ENCODE results near the gene IZUMO1. TPM values are rescaled to one million over a fixed set of nuclear protein-coding genes. Genes with fewer than 3 reads are reported as not detected.
"Not testable (repeated sequence)": the region's sequence is repeated elsewhere in the genome, so short reads cannot be mapped to it uniquely, and the experiment has no call there.

Gene IZUMO1
- not detected for total RNA-seq

GRCh38 chr19:48746738-48747575 is at the start of gene IZUMO1:
Gene IZUMO1, minus strand, starts transcription at chr19:48746909. Its CDS starts 1,050 bp downstream, at chr19:48745859.
- ATAC-seq (peak; percentile 72 to 87), DNase-seq (ENCODE audit: low spot score in 2 of 2) (peak in 1 of 2 donors; percentile 64)
- H3K36me3 Mint-ChIP-seq: no peaks in the 10 kb centered on the region
- H3K27ac Mint-ChIP-seq: peak within 1 kb of the TSS; percentile 71 to 82
- no peaks in the 10 kb centered on the region for H3K9me3 Mint-ChIP-seq

- H3K36me3 Mint-ChIP-seq: no peaks in the 10 kb centered on the region
Observed at GRCh38 chr19:48795685-48796070, 49.0 kb upstream of the IZUMO1 start.

GRCh38 chr19:48795055-48795684 is 48.5 kb upstream of the IZUMO1 start:
- H3K27ac Mint-ChIP-seq: peak overlapping the region; percentile 84 to 92
- H3K36me3 Mint-ChIP-seq: no peaks in the 10 kb centered on the region
- DNase-seq (ENCODE audit: low spot score in 2 of 2): peak; percentile 85 to 86
- no peaks in the 10 kb centered on the region for H3K9me3 Mint-ChIP-seq
- ATAC-seq: peak; percentile 93 to 99

More at GRCh38 chr19:48795685-48796070, 49.0 kb upstream of the IZUMO1 start:
- H3K27ac Mint-ChIP-seq: peak overlapping the region; percentile 84 to 92
- no peak for DNase-seq (ENCODE audit: low spot score in 2 of 2)
- ATAC-seq: no peak
- no peaks in the 10 kb centered on the region for H3K9me3 Mint-ChIP-seq

DNA sequence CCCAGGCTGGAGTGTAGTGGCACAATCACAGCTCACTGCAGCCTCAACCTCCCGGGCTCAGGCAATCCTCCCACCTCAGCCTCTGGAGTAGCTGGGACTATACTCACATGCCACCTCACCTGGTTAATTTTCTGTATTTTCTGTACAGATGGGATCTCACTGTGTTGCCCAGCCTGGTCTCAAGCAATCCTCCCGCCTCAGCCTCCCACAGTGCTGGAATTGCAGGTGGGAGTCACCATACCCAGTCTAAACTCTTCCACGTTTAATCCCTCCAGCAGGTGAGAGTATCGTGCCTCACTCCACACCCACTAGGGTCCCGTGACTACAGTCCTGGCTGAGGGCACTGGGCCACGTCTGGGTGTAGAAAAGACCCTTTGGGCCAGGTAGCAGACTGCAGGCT is 47.6 kb upstream of the IZUMO1 start:
- Mint-ChIP-seq H3K27ac (peak overlapping the region; percentile 84 to 92), H3K36me3 (no peaks in the 10 kb centered on the region), H3K9me3 (no peaks in the 10 kb centered on the region)
- ATAC-seq (no peak), DNase-seq (ENCODE audit: low spot score in 2 of 2) (no peak)

GRCh38 chr19:48793271-48793670 is 46.6 kb upstream of the IZUMO1 start:
- DNase-seq (ENCODE audit: low spot score in 2 of 2): no peak
- no peaks in the 10 kb centered on the region for H3K9me3 Mint-ChIP-seq
- H3K27ac Mint-ChIP-seq: no peak overlapping the region
- no peaks in the 10 kb centered on the region for H3K36me3 Mint-ChIP-seq
- no peak for ATAC-seq

DNA sequence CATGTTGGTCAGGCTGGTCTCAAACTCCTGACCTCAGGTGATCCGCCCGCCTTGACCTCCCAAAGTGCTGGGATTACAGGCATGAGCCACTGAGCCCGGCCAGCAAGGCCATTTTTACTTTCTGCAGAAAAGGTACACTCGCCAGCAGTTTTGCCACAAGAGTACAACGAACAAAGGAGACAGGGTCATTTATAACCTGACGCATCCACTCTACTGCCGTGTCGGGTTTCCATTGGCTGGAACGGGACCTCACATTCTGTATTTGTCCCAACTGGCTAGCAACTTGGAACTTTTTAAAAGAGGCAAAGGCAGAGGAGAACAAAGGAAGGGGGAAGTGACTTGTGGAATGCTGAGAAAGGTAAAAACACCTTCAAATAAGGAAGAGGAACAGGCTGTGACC is 40.6 kb upstream of the IZUMO1 start:
- not testable (repeated sequence) for DNase-seq (ENCODE audit: low spot score in 2 of 2); H3K36me3 Mint-ChIP-seq; H3K27ac Mint-ChIP-seq; ATAC-seq; H3K9me3 Mint-ChIP-seq

DNA sequence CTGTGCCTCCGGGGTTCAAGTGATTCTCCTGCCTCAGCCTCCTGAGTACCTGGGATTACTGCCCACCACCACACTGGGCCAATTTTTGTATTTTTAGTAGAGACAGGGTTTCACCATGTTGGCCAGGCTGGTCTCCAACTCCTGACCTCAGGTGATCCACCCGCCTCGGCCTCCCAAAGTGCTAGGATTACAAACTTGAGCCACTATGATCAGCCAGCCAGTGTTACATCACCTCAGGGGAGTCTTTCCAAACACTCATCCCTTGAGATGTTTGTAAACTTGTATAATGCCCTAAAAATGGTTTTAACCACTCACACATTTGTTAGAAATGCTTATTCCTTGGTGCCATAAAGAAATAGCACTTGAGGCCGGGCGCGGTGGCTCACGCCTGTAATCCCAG is 39.7 kb upstream of the IZUMO1 start:
- H3K9me3 Mint-ChIP-seq, H3K36me3 Mint-ChIP-seq: not testable (repeated sequence)

DNA sequence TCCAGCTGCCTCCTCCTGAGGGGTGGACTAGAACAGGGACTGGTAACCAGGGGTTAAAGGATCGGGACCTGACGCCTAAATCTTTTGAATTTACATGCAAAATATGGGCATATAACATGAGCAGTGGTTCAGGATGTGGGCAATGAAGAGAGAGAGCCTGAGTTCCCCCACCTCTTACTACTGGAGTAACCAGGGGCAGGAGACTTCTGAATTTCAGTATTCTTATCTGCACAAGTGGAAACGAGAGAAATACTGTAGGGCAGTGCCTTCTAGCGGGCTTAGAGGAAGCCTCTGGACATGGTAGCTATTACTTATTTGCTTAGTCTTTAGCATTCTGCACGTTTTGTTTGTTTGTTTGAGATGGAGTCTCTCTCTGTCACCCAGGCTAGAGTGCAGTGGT is 37.8 kb upstream of the IZUMO1 start:
- DNase-seq (ENCODE audit: low spot score in 2 of 2): no peak
- no peak for ATAC-seq
- no peak overlapping the region for H3K27ac Mint-ChIP-seq
- H3K9me3 Mint-ChIP-seq: no peaks in the 10 kb centered on the region
- no peaks in the 10 kb centered on the region for H3K36me3 Mint-ChIP-seq

More for the DNA sequence above, 39.7 kb upstream of the IZUMO1 start:
- not testable (repeated sequence) for H3K27ac Mint-ChIP-seq; DNase-seq (ENCODE audit: low spot score in 2 of 2); ATAC-seq

DNA sequence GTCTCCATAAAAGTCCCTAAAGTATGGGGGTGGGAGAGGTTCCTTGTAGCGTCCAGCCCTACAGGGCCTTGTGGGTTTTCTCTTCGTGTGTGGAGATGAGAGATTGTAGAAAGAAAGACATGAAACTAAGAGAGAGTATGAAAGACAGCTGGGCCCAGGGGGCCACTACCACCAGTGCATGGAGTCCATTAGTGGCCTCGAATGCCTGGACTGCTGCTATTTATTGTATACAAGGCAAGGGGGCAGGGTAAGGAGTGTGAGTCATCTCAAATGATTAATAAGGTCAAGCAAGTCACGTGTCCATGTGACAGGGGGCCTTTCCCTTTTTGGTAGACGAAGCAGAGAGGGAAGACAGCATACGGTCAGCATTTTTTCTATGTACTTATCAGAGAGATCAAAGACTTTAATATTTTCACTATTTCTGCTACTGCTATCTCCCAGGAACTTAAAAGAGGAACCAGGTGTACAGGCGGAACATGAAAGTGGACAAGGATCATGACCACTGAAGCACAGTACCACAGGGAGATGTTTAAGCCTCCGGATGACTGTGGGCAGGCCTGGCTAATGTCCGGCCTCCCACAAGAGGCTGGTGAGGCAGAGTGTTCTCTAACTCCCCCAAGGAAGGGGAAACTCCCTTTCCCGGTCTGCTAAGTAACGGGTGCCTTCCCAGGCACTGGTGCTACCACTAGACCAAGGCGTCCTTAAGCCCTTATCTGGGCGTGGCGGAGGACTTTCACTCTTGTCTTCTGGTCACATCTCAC is 34.1 kb upstream of the IZUMO1 start:
- H3K9me3 Mint-ChIP-seq: no peaks in the 10 kb centered on the region
- no peak for ATAC-seq
- no peaks in the 10 kb centered on the region for H3K36me3 Mint-ChIP-seq
- H3K27ac Mint-ChIP-seq: no peak overlapping the region
- DNase-seq (ENCODE audit: low spot score in 2 of 2): no peak

DNA sequence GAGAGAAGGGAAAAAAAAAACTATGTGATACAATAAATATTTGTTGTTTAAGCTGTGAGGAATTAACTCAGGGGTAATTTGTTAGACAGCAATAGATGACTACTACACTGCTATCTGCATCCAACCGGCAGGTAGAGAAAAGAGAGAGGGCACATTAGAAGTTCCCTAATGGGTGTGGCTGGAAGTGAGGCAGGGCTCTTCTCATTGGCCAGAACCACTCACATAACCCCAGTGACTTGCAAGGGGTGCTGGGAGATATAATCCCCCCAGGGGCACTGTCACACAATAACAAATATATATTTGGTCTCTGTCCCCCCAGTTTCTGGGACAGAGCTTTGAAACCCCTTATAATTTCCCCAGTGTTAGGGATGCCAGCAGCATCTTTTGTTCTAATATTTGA is 32.9 kb upstream of the IZUMO1 start:
- DNase-seq (ENCODE audit: low spot score in 2 of 2) (no peak), ATAC-seq (no peak)
- no peaks in the 10 kb centered on the region for H3K36me3 Mint-ChIP-seq
- no peak overlapping the region for H3K27ac Mint-ChIP-seq
- H3K9me3 Mint-ChIP-seq: no peaks in the 10 kb centered on the region

- Mint-ChIP-seq H3K36me3 (no peaks in the 10 kb centered on the region), H3K27ac (no peak overlapping the region), H3K9me3 (no peaks in the 10 kb centered on the region)
- no peak for DNase-seq (ENCODE audit: low spot score in 2 of 2)
- no peak for ATAC-seq
Observed at GRCh38 chr19:48777720-48778119, 31.0 kb upstream of the IZUMO1 start.

- Mint-ChIP-seq H3K9me3 (no peaks in the 10 kb centered on the region), H3K27ac (no peak overlapping the region), H3K36me3 (no peaks in the 10 kb centered on the region)
- DNase-seq (ENCODE audit: low spot score in 2 of 2) (no peak), ATAC-seq (no peak)
Observed at GRCh38 chr19:48777139-48777538, 30.4 kb upstream of the IZUMO1 start.

DNA sequence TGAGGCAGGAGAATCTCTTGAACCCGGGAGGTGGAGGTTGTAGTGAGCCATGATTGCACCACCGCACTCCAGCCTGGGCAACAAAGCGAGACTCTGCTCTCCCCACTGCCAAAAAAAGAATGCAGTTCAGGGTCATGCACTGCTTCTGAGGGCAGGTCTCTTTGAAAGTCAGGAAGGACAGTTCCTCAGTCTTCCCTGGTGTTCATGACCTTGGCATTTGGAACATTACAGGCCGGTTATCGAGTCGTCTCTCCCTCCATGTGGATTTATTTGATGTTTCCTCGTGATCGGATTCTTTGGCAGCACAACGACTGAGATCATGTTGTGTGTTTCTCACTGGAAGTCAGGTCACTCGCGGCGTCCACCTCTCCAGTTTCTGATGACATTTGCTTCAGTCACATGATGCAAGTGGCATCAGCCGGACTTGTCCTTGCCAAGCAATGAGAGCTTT is 25.8 kb upstream of the IZUMO1 start:
- ATAC-seq (no peak), DNase-seq (ENCODE audit: low spot score in 2 of 2) (no peak)
- Mint-ChIP-seq H3K27ac (no peak overlapping the region), H3K9me3 (no peaks in the 10 kb centered on the region), H3K36me3 (no peaks in the 10 kb centered on the region)

GRCh38 chr19:48770734-48771472 is 24.2 kb upstream of the IZUMO1 start:
- DNase-seq (ENCODE audit: low spot score in 2 of 2) (no peak), ATAC-seq (no peak)
- Mint-ChIP-seq H3K27ac (no peak overlapping the region), H3K9me3 (no peaks in the 10 kb centered on the region), H3K36me3 (no peaks in the 10 kb centered on the region)

- Mint-ChIP-seq H3K9me3 (no peaks in the 10 kb centered on the region), H3K27ac (no peak overlapping the region)
Observed at GRCh38 chr19:48770266-48770665, 23.6 kb upstream of the IZUMO1 start.

GRCh38 chr19:48768994-48769713 is 22.4 kb upstream of the IZUMO1 start:
- no peak for DNase-seq (ENCODE audit: low spot score in 2 of 2)
- Mint-ChIP-seq H3K9me3 (no peaks in the 10 kb centered on the region), H3K27ac (no peak overlapping the region), H3K36me3 (no peaks in the 10 kb centered on the region)
- no peak for ATAC-seq

More at GRCh38 chr19:48770266-48770665, 23.6 kb upstream of the IZUMO1 start:
- no peak for DNase-seq (ENCODE audit: low spot score in 2 of 2)
- no peak for ATAC-seq
- no peaks in the 10 kb centered on the region for H3K36me3 Mint-ChIP-seq

Data from activated naive CD4-positive, alpha-beta T cell treated with anti-CD3 and anti-CD28 coated beads, Interleukin-2, amount 50 U/mL, for 72 hours (primary cell).